ENCODE data around the gene SLC6A17.

GRCh38 chr1:110205156-110205555 is 54.9 kb downstream of the SLC6A17 start:
- TF ChIP-seq EZH2 (IDR thresholded peaks at IDR 0.05): no peak
- TF ChIP-seq POLR2AphosphoS5 (IDR thresholded peaks at IDR 0.05; ENCODE audit: borderline replicate concordance, low read depth, low read length): no peak

Data from SK-N-MC (cell line).